Panc1 (cell line): ENCODE results near the gene TMEM63B. TPM values are rescaled to one million over a fixed set of nuclear protein-coding genes. Genes with fewer than 3 reads are reported as not detected.

ENCODE experiments used
- ATAC-seq: fragments of 200-7000 bp; cut with Tn5 transposase; 2 replicates; pipeline ENCODE4 v1.9.1; 2020; ENCODE audit warnings: mild to moderate bottlenecking, moderate library complexity
- BruUV-seq: library from RNA; stranded (reverse); fragments of 400-500 nt; replicated peaks from 2 replicates; lab custom pipeline; 2021; lab: Mats Ljungman, UMichigan
- CTCF ChIA-PET: fragments of 300-600 bp; sonication (Branson Sonifier 250); formaldehyde crosslinking; loops from one replicate; lab custom pipeline; 2022; ENCODE audit warnings: antibody characterized with exemption; lab: Charles Lee
- POLR2A ChIA-PET: fragments of 300-600 bp; sonication (Branson Sonifier 250); formaldehyde crosslinking; loops from one replicate; lab custom pipeline; 2022; ENCODE audit warnings: antibody characterized with exemption; lab: Charles Lee
- DNase-seq: peaks from one replicate; pipeline ENCODE4 v3.0.0-alpha.2; 2010; ENCODE audit warnings: low read depth, low spot score
- H3K27ac ChIP-seq: 2 replicates; pipeline ENCODE4 v1.5.1; 2011; ENCODE audit warnings: mild to moderate bottlenecking, low read length, inconsistent platforms
- H3K27me3 ChIP-seq: fragments of 200-500 bp; sonication (Bioruptor generic); 2 replicates; pipeline ENCODE4 v1.6.0; 2014; ENCODE audit warnings: low read length, inconsistent platforms; ENCODE audit not compliant: control insufficient read depth, insufficient read depth
- H3K36me3 ChIP-seq: fragments of 200-500 bp; sonication (Bioruptor generic); 2 replicates; pipeline ENCODE4 v1.5.1; 2014; ENCODE audit warnings: inconsistent platforms, mild to moderate bottlenecking, low read length, moderate library complexity; ENCODE audit not compliant: control insufficient read depth, insufficient read depth
- H3K4me1 ChIP-seq: 2 replicates; pipeline ENCODE4 v1.5.1; 2011; ENCODE audit warnings: inconsistent platforms, mild to moderate bottlenecking, low read length, moderate library complexity; ENCODE audit not compliant: control insufficient read depth, insufficient read depth
- H3K4me3 ChIP-seq, 2 experiments: 2 replicates each; pipeline ENCODE4 v1.5.1; 2011 to 2012; ENCODE audit warnings: low read depth in 2 of 2, low read length in 2 of 2, mild to moderate bottlenecking in 2 of 2, inconsistent platforms in 1 of 2, moderate library complexity in 1 of 2
- H3K9me3 ChIP-seq: fragments of 200-500 bp; sonication (Bioruptor generic); 2 replicates; pipeline ENCODE4 v1.5.1; 2014; ENCODE audit warnings: low read depth, mild to moderate bottlenecking, inconsistent platforms, low read length, moderate library complexity; ENCODE audit not compliant: control insufficient read depth, insufficient read depth
- CTCF ChIP-seq: fragments of 450-650 bp; IDR thresholded peaks from 2 replicates; pipeline ENCODE4 v1.5.1; 2017; ENCODE audit warnings: mild to moderate bottlenecking
- POLR2AphosphoS5 ChIP-seq: IDR thresholded peaks from 2 replicates; pipeline ENCODE4 v1.6.1; 2012; ENCODE audit warnings: mild to moderate bottlenecking, low read depth, low read length, moderate library complexity
- REST ChIP-seq, 2 experiments: IDR thresholded peaks; 2 replicates each; pipeline ENCODE4 v1.6.1; 2011 to 2012; ENCODE audit warnings: low read depth in 2 of 2, control low read depth in 1 of 2, low read length in 1 of 2, mild to moderate bottlenecking in 1 of 2, moderate library complexity in 1 of 2; ENCODE audit not compliant: insufficient read depth in 1 of 2
- SIN3A ChIP-seq: IDR thresholded peaks from 2 replicates; pipeline ENCODE4 v1.6.1; 2012; ENCODE audit warnings: low read depth, mild to moderate bottlenecking, low read length, moderate library complexity, borderline replicate concordance; ENCODE audit not compliant: insufficient read depth
- TCF7L2 ChIP-seq: IDR thresholded peaks from 2 replicates; pipeline ENCODE4 v1.6.1; 2011; ENCODE audit warnings: mild to moderate bottlenecking, low read depth, low read length, inconsistent platforms
- in situ Hi-C: cut with HindIII; loops from 2 replicates; pipeline ENCODE4 v1.10.0; 2016; ENCODE audit warnings: low sequenced_read_pairs, low pct_unique_long_range_greater_than_20kb
- intact Hi-C: fragments of 100-400 bp; cut with micrococcal nuclease; formaldehyde crosslinking; loops from one replicate; pipeline ENCODE4 v1.10.0; 2022; ENCODE audit not compliant: unreplicated experiment
- total RNA-seq: library from RNA; stranded (reverse); gene quantifications from one replicate; pipeline ENCODE4 v1.2.1, GENCODE V29; 2021; ENCODE audit not compliant: unreplicated experiment

TMEM63B gene
- total RNA-seq, 1 experiment from 2014 or later: 54.1 TPM

GRCh38 chr6:44185953-44186634 lies 58.7 kb downstream of the TMEM63B start:
- no peaks in the 10 kb centered on the region for H3K9me3 ChIP-seq
- no peak overlapping the region for H3K4me3 ChIP-seq
- no peak for DNase-seq
- H3K27ac ChIP-seq: 0 out of 2 replicates have a peak overlapping the region, but pooled peaks have one; percentile 19
- no TSS peak for BruUV-seq
- no peak for TF ChIP-seq SIN3A
- TF ChIP-seq POLR2AphosphoS5: no peak
- TF ChIP-seq CTCF: no peak
- TF ChIP-seq REST (IDR thresholded peaks at IDR 0.05; ENCODE audit: insufficient read depth in 1 of 2, low read depth in 2 of 2, low read length in 1 of 2): no peak
- TF ChIP-seq TCF7L2: no peak
- CTCF ChIA-PET: no interaction called here
- no peaks in the 10 kb centered on the region for H3K27me3 ChIP-seq
- in situ Hi-C loops (no loop called here), intact Hi-C loops (no loop called here)
- H3K36me3 ChIP-seq: no peaks in the 10 kb centered on the region
- POLR2A ChIA-PET: interaction anchor here (0.6 kb wide), 1 partner anchor 35 kb away, joined by 5 read pairs; no protein-coding TSS in a partner anchor
- ATAC-seq: no peak
- H3K4me1 ChIP-seq: no peaks in the 10 kb centered on the region; the same call in 1 of the 2 replicates

GRCh38 chr6:44186635-44187025 lies 59.3 kb downstream of the TMEM63B start:
- Histone ChIP-seq H3K36me3 (no peaks in the 10 kb centered on the region), H3K4me1 (no peaks in the 10 kb centered on the region; the same call in 1 of the 2 replicates), H3K27ac (0 out of 2 replicates have a peak overlapping the region, but pooled peaks have one; percentile 19), H3K9me3 (no peaks in the 10 kb centered on the region), H3K27me3 (no peaks in the 10 kb centered on the region), H3K4me3 (no peak overlapping the region)
- ATAC-seq (no peak), DNase-seq (no peak)
- CTCF ChIA-PET: no interaction called here
- TF ChIP-seq REST (IDR thresholded peaks at IDR 0.05; ENCODE audit: insufficient read depth in 1 of 2, low read depth in 2 of 2, low read length in 1 of 2): no peak
- TF ChIP-seq SIN3A: no peak
- TF ChIP-seq TCF7L2: no peak
- TF ChIP-seq POLR2AphosphoS5: no peak
- TF ChIP-seq CTCF: no peak
- in situ Hi-C loops (no loop called here), intact Hi-C loops (no loop called here)
- no TSS peak for BruUV-seq
- POLR2A ChIA-PET: no interaction called here
